Epithelial cell of esophagus (primary cell): ENCODE measurements around the gene PNMA6A.
"Not testable (repeated sequence)": the region's sequence is repeated elsewhere in the genome, so short reads cannot be mapped to it uniquely, and the experiment has no call there.

ENCODE experiments used
- DNase-seq: peaks from one replicate; pipeline ENCODE4 v3.0.0; 2010; ENCODE audit warnings: low read depth
- H3K4me3 ChIP-seq: 2 replicates; pipeline ENCODE4 v1.5.1; 2011; ENCODE audit warnings: mild to moderate bottlenecking, low read length, control low read depth
- TF ChIP-seq, protein P1 (sequence below): IDR thresholded peaks from 2 replicates; pipeline ENCODE4 v1.5.1; 2011; ENCODE audit warnings: low read depth, mild to moderate bottlenecking, low read length, control low read depth, inconsistent platforms; ENCODE audit not compliant: insufficient read depth; ENCODE audit errors: missing control alignments

PNMA6A gene

DNA sequence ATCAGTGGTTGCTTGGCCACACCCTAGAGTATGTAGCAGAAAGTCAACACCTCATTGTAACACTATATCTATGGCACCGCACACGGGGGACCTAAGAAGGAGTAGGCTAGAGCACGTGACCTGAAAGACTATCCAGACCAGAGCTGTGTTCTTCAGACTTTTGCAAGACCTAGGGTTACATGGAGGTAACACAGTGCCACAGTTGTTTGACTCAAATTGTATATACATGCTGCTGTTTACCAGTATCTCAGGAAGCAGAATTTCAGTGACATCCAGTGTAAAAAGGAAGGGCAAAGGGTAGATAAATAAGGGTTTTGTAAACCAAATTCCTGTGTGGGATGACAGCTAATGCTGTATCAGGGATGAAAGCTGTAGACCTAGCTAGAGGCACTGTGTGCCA lies 30.2 kb downstream of the PNMA6A start:
- peak; percentile 0 for DNase-seq
- no peak overlapping the region for H3K4me3 ChIP-seq
- TF ChIP-seq, protein P1, sequence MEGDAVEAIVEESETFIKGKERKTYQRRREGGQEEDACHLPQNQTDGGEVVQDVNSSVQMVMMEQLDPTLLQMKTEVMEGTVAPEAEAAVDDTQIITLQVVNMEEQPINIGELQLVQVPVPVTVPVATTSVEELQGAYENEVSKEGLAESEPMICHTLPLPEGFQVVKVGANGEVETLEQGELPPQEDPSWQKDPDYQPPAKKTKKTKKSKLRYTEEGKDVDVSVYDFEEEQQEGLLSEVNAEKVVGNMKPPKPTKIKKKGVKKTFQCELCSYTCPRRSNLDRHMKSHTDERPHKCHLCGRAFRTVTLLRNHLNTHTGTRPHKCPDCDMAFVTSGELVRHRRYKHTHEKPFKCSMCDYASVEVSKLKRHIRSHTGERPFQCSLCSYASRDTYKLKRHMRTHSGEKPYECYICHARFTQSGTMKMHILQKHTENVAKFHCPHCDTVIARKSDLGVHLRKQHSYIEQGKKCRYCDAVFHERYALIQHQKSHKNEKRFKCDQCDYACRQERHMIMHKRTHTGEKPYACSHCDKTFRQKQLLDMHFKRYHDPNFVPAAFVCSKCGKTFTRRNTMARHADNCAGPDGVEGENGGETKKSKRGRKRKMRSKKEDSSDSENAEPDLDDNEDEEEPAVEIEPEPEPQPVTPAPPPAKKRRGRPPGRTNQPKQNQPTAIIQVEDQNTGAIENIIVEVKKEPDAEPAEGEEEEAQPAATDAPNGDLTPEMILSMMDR: no peak

DNA sequence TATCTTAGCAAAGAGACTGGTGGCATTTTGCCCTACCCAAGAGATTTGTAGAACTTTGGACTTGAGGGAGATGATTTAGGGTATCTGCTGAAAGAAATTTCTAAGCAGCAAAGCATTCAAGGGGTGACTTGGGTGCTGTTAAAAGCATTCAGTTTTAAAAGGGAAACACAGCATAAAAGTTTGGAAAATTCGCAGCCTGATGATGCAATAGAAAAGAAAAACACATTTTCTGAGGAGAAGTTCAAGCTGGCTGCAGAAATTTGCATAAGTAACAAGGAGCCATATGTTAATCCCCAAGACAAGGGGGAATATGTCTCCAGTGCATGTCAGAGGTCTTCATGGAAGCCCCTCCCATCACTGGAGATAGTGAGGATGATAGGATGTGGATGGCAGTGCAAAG lies 32.7 kb downstream of the PNMA6A start:
- not testable (repeated sequence) for DNase-seq, H3K4me3 ChIP-seq

DNA sequence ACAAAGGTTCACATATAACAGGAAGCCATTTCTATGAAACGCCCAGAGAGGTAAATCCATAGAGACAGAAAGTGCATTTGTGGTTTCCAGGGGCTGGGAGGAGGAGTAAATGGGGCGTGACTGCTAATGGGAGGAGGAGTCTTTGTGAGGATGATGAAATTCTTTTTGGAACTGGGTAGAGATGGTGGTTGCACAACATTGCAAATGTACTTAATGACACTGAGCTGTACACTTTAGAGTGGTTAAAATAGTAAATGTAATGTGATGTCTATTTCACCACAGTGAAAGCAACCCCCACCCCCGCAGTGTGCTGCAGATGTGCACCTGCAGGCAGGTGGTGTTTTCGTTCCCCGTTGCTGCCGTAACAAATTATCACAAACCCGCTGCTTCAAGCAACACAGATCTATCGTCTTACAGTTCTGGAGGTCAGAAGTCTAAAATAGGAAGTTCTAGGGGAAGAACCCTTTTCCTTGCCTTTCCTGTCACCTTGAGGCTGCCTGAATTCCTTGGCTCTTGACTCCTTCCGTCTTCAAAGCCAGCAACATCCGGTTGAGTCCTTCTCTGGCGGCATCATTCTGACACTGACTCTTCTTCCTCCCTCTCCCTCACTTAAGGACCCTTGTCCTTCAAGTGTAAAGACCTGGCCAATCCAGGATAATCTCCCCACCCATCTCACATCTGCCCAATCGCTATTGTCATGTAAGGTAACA lies 34.0 kb downstream of the PNMA6A start:
- not testable (repeated sequence) for H3K4me3 ChIP-seq, DNase-seq

DNA sequence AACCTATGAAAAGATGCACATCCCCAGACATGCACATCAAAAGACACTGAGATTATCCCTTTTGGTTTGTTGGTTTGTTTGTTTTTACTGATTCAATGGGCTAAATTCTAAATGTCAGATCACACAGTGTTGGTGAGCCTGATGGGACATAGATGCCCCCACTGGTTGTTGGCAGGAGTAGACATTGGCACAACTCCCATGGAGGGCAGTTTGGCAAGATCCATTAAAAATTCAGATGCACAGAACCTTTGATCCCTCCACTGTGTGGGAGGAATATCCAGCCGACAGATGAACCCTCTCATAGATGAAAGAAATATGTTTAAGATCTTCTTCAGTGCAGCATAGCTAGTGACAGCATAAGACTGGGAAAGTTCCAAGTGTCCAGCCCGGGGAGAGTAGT lies 38.5 kb downstream of the PNMA6A start:
- DNase-seq, H3K4me3 ChIP-seq: not testable (repeated sequence)

DNA sequence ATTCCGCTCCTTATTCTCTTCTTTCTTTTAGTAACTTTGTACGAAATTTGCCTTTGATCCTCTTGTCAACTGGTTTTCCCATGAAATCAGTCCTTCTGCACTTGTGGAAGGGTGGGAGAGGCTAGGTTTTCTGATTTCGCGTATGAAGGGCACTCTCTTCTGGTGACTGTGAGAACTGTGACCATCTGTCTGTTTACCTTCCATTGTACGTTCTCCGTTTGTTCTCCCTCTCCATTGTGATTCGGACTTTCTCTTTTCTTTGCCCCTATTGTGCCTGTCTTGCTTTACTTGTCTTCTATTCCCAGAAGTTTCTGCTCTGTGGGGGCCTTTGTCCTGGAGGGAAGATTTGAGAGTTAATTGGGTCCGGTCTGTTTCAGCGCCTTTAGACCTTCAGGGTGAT lies 41.6 kb downstream of the PNMA6A start:
- not testable (repeated sequence) for DNase-seq, H3K4me3 ChIP-seq

DNA sequence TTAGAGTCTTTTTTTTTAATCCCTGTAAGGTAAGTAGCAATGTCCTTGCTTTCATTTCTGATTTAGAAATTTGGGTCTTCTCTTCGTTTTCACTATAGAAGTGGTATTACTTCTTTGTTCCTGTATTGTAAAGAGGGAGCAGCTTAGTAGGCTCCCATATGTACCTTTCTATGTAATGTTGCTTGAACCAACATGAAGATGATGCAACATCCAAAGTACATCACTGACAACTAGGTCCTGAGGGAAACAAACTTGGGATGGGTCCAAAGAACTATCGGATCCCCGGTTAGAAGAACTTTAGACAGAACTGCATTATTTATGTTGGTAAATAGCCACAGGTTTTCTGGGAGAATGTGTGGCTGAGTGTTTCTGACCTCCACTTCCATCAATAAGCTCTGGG lies 45.5 kb downstream of the PNMA6A start:
- not testable (repeated sequence) for H3K4me3 ChIP-seq, DNase-seq

DNA sequence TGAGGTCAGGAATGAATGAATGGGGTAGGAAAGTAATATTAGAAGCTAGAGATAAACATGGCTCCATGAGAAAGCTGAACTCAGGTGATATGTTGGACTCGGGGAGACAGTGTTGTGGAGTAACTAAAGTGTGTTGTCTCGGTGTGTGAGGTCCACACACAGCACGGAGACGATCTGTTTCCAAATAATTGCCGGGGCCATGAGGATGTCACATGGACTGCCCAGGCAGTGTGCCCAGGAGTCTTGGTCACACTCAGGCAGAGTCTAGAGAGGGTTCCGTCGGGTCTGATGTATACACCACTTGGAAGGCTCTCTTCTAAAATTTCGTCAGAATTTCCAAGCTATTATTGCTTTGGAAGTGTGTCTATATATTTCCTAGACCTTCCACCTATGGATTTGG lies 48.0 kb downstream of the PNMA6A start:
- DNase-seq: not testable (repeated sequence)

DNA sequence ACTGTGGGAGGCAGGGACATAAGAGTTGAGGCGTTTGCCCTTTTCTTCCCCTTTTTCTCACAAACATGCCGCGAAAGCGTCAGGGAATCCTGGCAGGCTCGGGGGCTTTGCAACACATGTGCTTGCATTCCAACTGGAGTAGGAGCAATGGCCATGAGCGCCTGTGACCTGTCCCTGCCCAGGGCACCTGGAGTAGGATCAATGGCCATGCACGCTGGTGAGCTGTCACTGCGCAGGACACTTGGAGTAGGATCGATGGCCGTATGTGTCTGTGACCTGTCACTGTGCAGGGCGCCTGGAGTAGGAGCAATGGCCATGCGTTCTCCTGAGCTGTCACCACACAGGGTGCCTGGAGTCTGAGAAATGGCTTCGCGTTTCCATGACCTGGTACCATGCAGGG lies 51.2 kb downstream of the PNMA6A start:
- H3K4me3 ChIP-seq, DNase-seq: not testable (repeated sequence)

More for the DNA sequence above, 48.0 kb downstream of the PNMA6A start:
- not testable (repeated sequence) for H3K4me3 ChIP-seq
